ENCODE measurements around the gene NOTCH1. TPM values are rescaled to one million over a fixed set of nuclear protein-coding genes. Genes with fewer than 3 reads are reported as not detected.

NOTCH1 gene
- total RNA-seq, 1 donor from 2014 or later = 67.4 TPM

DNA sequence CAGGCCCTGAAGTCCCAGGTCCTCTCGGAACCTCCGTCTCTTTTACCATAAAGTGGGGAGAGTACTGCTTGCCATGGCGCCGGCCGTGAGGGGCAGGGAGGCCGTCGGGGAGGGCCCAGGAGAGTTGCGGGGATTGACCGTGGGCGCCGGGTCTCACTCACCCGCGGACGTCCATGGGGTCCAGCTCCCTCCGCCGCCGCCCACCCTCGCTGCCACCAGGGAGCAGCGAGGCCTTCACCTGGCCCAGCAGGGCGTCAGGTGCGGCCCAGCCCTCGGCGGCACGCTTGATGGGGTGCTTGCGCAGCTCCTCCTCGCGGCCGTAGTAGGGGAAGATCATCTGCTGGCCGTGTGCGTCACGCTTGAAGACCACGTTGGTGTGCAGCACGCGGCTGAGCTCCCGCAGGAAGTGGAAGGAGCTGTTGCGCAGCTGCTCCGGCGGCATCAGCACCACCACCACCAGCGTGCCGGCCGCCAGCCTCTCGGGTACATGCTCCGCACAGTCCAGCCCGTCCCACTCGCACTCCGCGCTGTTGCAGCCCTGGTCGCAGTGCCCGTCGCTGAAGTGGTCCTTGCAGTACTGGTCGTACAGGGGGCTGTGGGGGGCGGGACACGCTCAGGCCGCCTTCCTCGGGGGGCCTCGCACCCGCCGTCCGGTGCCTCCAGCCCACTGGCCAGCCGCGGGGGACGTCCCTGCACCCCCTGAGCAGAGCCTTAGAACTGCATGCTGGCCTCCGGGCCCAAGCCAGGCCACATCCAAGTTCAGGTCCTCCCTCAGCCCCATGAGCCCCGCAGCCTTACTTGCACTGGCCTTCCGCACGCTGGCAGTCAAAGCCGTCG, 41.1 kb downstream of the NOTCH1 start:
- intact Hi-C loops (cut with micrococcal nuclease) = no loop called here

DNA sequence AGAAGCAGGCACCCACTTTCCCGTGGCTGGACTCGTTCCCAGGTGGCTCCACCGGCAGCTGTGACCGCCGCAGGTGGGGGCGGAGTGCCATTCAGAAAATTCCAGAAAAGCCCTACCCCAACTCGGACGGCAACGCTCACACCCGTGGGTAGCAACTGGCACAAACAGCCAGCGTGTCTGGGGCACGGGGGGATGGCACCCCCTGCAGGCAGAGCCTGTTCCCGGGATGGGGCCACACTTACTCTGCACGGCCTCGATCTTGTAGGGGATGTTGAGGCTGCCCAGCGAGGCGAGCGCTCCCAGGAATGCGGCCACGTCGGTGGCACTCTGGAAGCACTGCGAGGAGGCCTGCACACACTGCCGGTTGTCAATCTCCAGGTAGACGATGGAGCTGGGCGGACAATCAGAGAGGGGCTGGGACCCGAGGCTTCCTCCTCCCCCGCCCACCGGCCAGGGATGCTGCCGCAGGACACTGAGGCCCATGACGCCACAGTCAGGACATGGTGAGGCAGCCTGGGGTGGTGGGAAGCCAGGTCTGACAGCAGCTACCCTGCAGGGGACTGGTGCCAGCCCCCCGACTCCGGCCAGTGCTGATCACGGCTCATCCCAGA, 42.8 kb downstream of the NOTCH1 start:
- intact Hi-C loops (cut with micrococcal nuclease) = no loop called here

- intact Hi-C loops (cut with micrococcal nuclease) = no loop called here
Measured at GRCh38 chr9:136502196-136502595, 43.7 kb downstream of the NOTCH1 start.

- intact Hi-C loops (cut with micrococcal nuclease) = no loop called here
Measured at GRCh38 chr9:136501686-136502085, 44.2 kb downstream of the NOTCH1 start.

GRCh38 chr9:136499935-136500910, 45.6 kb downstream of the NOTCH1 start:
- intact Hi-C loops (cut with micrococcal nuclease) = no loop called here

DNA sequence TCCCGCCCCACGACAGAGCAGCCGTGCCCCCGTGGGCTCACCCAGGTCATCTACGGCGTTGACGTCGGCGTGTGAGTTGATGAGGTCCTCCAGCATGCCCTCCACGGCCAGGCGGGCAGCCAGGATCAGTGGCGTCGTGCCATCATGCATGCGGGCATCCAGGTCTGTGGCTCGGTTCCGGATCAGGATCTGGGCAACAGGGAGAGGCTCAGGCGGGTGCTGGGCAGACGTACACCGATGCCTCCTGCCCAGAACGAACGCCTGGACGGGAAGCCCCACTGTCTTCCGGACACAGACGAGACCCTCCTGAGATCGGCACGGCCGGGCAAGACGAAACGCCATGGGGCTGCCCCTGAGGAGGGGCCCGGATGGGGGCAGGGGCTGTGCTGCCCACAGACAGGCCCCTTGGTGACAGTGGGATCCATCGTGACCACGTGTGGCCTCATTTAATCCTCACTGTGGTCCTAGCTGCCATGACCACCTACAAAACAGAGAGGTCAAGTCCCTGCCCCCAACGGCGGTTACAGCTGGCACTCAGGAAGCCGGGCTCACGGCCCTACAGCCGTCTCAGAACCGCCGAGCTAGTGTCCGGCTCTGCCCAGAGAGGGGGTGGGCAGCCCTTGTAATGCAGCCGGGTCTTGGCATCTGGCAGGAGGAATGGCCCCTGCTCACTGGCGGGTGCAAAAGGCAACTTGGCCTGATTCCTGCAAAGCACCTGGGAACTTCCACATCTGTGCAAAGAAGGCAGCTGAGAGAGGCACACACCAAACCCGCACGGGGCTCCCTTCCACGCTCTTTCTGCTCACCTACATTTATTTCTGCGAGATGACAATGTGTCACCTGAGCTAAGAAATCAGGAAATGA, 46.5 kb downstream of the NOTCH1 start:
- intact Hi-C loops (cut with micrococcal nuclease) = no loop called here

DNA sequence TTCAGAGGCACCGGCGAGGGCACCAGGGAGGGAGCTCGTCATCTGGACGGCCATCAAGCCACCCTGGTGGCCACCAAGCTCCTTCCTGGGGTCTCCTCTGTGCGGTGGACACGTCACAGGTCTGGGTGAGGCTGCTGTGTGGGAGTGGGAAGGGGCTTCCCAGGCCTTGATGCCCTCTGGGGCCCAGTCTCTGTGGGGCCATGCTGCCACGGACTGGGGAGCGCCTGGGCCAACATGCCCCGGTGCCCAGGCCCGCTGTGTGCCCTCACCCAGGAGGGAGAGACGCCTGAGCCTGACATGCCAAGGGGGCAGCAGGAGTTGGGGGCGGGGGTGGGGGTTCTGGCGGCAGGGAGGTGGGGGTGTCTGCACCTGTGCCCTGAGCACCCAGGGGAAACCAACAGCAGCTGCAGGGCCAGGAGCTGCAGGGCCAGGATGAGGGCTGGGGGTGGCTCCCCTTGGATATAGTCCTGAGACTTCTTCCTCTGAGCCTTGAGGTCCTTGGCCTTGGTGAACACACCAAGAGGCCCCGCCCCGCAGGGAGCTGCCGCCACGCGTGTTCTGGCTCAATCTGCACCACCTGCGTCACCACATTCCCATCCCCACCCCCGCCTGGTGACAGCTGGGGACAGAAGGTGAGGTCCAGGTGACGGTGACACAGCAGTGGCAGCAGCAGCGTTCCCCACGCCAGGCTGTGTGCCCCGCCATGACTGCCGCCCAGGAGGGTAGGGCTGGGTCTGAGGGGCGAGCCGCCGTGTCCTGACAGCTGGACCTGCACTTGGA, 47.7 kb downstream of the NOTCH1 start:
- intact Hi-C loops (cut with micrococcal nuclease) = no loop called here

DNA sequence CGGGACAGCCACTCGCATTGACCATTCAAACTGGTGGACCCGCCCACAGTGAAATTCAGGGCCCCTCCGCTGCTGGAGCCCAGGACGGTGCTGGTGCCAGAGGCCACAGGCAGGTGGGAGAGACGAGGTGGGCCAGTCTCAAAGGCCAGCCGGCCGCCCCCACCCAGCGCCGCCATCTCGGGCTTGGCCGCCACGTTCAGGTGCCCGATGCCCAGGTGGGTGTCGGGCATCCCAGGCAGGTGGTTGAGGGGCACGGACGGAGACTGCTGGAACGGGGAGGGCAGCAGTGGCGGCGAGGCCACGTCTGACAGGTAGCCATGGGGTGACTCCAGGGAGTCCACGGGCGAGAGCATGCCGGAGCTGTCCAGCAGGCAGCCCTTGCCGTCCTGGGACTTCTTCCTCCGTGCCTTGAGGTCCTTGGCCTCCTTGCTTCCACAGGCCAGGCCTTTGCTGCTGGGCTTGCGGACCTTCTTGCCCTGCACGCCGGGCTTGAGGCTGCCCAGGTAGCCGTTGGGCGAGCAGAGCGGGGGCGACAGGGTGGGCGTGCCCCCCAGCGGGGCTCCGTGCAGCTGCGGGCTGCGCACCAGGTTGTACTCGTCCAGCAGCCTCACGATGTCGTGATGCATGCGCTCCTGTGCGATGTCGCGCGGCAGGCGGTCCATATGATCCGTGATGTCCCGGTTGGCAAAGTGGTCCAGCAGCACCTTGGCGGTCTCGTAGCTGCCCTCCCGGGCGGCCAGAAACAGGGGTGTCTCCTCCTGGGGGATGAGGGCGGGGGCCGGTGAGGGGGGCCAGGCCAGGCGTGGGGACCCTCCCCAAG, 48.8 kb downstream of the NOTCH1 start:
- intact Hi-C loops (cut with micrococcal nuclease) = no loop called here

DNA sequence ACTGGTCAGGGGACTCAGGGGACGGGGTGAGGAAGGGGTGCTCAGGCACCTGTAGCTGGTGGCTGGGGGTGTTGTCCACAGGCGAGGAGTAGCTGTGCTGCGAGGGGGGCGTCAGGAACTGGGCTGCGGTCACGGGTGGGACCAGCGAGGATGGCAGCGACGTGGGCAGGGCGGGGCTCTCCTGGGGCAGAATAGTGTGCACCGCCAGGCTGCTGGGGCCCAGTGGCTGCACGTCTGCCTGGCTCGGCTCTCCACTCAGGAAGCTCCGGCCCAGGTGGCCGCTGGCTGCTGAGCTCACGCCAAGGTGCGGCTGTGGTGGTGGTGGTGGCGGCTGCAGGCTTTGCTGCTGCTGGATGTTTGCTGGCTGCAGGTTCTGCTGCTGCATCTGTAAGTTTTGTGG, 49.7 kb downstream of the NOTCH1 start:
- intact Hi-C loops (cut with micrococcal nuclease) = no loop called here

DNA sequence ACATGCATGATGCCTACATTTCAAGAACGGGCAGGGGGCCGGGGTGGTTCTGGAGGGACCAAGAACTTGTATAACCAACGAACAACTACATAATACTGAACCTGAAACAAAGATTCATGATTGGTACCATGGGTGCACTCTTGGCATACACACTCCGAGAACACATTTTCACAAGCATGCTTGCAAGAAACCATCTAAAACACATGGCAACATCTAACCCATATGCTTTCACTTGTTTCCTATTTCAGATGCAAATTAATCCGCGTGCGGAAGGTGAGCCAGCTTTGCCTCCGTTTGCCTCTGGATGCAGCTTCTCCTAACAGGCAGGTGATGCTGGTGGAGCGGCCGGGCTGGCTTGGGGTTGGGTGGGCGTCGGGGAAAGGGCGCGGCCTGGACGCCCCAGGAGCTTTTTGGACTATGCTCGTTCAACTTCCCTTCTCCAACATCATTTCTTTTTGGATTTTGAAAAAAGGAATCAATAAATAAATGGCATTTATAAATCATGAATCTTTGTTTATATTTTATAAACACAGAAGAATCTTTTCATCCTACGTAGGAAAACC, 50.5 kb downstream of the NOTCH1 start:
- intact Hi-C loops (cut with micrococcal nuclease) = no loop called here

DNA sequence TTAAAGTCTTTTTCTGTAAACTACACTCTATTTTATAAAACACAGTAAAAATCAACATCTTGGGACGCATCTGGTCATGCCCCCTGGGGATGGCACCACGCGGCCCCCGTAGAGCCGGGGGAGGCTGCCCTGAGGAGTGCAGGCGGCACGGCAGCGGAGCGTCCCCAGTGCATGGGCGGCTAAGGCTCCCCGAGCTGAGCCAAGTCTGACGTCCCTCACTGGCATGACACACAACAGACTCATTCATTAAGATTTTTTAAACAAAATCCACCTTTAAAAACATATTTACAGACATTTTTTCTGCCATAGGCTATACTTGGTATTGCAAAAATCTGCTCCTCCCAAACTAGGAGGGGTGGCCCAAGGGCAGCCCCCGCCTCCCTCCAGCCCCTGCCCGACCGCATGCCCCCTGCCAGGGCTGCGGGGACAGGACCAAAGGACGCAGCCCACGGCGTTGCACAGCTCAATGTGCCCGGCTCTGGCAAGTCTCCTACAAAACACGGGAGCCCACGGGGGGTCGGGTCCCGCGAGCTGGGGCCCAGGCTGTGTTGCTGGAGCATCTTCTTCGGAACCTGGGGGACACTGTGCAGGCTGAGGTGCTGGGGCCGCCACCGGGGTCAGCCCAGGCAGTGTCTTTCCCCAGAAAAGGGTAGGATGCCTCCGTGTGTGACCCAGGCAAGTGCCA, 51.2 kb downstream of the NOTCH1 start:
- intact Hi-C loops (cut with micrococcal nuclease) = no loop called here

GRCh38 chr9:136494012-136494411, 51.8 kb downstream of the NOTCH1 start:
- intact Hi-C loops (cut with micrococcal nuclease) = no loop called here

GRCh38 chr9:136493567-136493971, 52.3 kb downstream of the NOTCH1 start:
- intact Hi-C loops (cut with micrococcal nuclease) = no loop called here

- intact Hi-C loops (cut with micrococcal nuclease) = no loop called here
Measured at GRCh38 chr9:136492978-136493522, 52.8 kb downstream of the NOTCH1 start.

- intact Hi-C loops (cut with micrococcal nuclease) = no loop called here
Measured at GRCh38 chr9:136489731-136490130, 56.1 kb downstream of the NOTCH1 start.

DNA sequence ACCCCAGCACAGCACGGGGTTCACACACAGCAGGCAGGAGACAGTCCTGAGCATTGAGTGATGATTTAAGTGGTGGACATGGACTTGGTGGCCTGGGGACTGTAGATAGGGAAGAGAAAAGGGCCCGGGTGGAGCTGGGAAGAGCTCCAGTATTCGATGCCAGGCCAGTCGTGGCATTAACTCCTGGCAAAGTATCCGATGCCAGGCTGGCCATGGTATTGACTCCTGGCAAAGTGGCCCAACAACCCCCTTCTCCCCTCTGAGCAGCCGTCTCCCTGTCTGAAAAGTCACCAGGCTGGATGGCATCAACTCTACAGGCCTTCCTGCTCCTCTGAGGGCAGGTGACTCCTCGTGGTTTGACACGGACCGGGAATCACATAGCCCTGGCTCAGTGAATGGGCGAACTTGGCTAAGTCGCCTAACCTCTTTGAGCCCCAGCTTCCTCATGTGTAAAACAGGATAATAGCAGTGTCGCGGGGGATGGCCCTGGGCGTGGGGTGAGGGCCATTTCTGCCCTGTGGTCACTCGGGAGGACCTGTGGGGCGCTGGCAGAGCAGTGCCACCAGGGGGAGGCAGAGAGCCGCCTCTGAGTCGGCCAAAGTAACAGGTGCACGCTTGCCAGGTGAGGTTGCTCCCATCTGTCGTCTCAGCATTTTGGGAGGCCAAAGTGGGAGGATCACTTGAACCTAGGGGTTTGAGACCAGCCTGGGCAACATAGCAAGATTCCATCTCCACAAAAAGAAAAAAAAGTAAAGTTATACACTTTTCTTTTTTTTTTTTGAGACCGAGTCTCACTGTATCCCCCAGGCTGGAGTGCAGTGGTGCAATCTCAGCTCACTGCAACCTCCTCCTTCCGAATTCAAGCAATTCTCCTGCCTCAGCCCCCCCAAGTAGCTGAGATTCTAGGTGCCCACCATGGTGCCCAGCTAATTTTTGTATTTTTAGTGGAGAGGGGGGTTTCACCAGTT, 57.3 kb downstream of the NOTCH1 start:
- intact Hi-C loops (cut with micrococcal nuclease) = no loop called here

DNA sequence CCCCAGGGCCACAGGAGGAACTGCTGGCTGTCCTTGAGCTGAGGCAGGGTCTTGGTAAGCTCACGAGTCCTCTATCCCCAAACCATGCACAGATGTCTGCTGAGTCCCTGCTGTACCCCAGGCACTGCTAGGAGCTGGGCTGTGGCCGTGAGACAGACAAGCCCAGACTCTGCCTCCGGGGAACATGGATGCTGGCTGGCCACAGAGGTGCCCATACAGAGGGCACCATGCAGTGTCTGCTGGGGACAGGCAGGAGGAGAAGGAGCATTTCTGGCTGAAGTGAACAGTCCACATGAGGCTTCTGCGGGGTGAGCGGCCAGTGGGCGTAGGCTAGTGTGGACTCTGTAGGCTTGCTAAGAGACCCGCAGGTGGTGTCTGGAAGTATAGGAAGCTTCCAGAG, 58.2 kb downstream of the NOTCH1 start:
- intact Hi-C loops (cut with micrococcal nuclease) = no loop called here
